Globus pallidus (tissue), 1 donor: ENCODE data around the gene SPEN.

Experiments
- DNase-seq: peaks from one replicate; pipeline ENCODE4 v3.0.0-alpha.2; 2015; ENCODE audit warnings: low spot score

Gene SPEN

GRCh38 chr1:15947382-15948090, 100.0 kb downstream of the SPEN start:
- no peak for DNase-seq

- DNase-seq: no peak
These were observed 100.6 kb downstream of the SPEN start for GRCh38 chr1:15948091-15948591.

- no peak for DNase-seq
These were observed 101.3 kb downstream of the SPEN start for GRCh38 chr1:15948595-15949452.

GRCh38 chr1:15949453-15950245, 102.1 kb downstream of the SPEN start:
- peak; percentile 72 for DNase-seq

- no peak for DNase-seq
These were observed 102.8 kb downstream of the SPEN start for GRCh38 chr1:15950302-15950701.

GRCh38 chr1:15950763-15951295, 103.3 kb downstream of the SPEN start:
- no peak for DNase-seq

GRCh38 chr1:15951341-15952153, 104.0 kb downstream of the SPEN start:
- DNase-seq: no peak

GRCh38 chr1:15952317-15953258, 105.1 kb downstream of the SPEN start:
- no peak for DNase-seq

- no peak for DNase-seq
These were observed 105.8 kb downstream of the SPEN start for GRCh38 chr1:15953294-15953771.

GRCh38 chr1:15953791-15954241, 106.3 kb downstream of the SPEN start:
- DNase-seq: peak; percentile 52

- no peak for DNase-seq
These were observed 106.8 kb downstream of the SPEN start for GRCh38 chr1:15954316-15954715.

- no peak for DNase-seq
These were observed 108.0 kb downstream of the SPEN start for GRCh38 chr1:15955552-15955951.

- no peak for DNase-seq
These were observed 108.6 kb downstream of the SPEN start for GRCh38 chr1:15956150-15956549.

GRCh38 chr1:15957221-15958095, 110.0 kb downstream of the SPEN start:
- DNase-seq: no peak

- no peak for DNase-seq
These were observed 110.6 kb downstream of the SPEN start for GRCh38 chr1:15958111-15958510.

GRCh38 chr1:15958793-15959192, 111.3 kb downstream of the SPEN start:
- DNase-seq: no peak

- no peak for DNase-seq
These were observed 111.9 kb downstream of the SPEN start for GRCh38 chr1:15959424-15959823.

GRCh38 chr1:15959827-15960446, 112.4 kb downstream of the SPEN start:
- DNase-seq: no peak
